Measurements from ENCODE around the gene IL1RN.
A peak's percentile ranks its signal among the peaks of the same experiment; 100 is the strongest.

The IL1RN gene

GRCh38 chr2:113175736-113176695 lies 48.6 kb downstream of the IL1RN start:
- DNase-seq, result peak; percentile 24

DNA sequence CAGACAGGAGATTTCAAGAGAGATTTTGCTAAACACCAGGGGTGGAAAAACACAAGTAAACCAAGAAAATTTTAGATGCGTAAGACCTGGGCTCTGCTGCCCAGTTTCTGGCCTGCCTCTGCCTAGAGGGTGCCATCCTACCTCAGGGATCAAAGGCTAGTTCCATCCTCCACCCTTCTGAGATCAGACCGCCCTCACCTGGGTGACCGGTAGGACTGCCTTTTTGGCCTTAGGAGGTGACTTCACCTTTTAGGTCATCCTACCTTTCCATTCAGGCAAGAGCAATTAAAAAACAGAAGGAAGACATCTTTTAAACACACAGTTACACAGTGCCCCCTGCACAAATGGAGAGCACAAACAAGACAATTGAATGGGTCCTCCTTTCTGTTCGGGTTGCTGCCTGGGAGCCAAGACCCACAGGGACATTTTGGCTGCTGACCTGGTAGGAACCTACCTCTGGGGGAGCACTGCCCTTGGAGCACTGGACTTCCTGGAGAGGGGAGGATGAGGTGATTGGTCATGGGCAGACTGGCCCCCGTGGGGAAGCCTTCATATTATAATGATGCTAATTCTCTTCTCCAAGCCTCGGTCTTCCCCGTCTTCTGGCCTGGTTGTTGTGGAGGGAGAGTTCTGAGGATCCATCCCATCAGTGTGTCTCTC lies 49.4 kb downstream of the IL1RN start:
- no peak for DNase-seq

DNA sequence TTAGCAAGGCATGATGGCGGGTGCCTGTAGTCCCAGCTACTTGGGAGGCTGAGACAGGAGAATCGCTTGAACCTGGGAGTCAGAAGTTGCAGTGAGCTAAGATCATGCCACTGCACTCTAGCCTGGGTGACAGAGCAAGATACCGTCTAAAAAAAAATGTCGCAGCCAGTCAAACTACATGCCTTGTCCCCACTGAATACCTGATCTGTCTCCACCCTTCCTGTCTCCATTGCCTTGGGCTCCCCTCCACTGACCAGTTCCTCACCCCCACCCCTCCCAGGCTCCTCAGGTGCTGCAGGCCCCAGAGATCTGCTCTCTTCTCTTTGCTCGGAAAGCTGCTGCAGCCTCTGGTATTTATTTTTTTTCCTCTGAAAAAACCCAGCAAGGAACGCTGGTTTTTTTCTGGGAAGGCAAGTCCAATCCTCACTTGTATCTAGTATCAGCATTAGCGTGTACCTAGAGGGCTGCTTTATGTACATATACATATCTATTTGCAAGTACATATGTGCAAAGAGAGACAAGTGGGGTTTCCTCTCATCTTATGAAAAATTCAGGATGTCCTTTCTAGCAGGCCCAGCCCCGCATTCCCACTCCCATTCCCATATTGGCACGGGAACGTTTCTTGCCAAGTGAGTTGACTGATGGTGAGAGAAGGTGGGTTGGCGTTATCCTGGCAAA lies 50.8 kb downstream of the IL1RN start:
- DNase-seq, result no peak

- DNase-seq, result peak; percentile 36
These were observed 51.5 kb downstream of the IL1RN start for GRCh38 chr2:113178891-113179290.

GRCh38 chr2:113179446-113180045 lies 52.1 kb downstream of the IL1RN start:
- DNase-seq, result no peak

GRCh38 chr2:113180131-113180946 lies 52.9 kb downstream of the IL1RN start:
- no peak for DNase-seq

GRCh38 chr2:113181258-113182051 lies 54.1 kb downstream of the IL1RN start:
- DNase-seq, result no peak

- DNase-seq, result no peak
These were observed 55.3 kb downstream of the IL1RN start for GRCh38 chr2:113182471-113183260.

DNA sequence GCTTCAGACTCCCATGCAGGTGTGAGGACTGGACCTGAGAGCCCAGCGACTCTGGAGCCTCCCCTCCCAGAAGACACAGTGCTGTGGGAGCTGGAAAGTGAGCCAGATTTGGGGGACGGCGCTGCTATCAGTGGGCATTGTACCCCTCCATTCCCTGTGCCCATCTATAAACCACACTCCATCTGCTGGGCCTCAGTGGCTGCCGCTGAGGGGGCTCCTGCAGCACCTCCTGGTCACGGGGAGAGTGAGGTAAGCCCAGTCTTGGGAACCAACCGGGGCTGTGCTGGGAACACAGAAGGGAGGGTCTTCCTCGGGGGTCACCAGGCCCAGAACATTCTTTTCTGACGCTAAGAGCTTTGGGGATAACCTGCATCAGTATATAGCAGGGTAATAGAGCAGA lies 55.9 kb downstream of the IL1RN start:
- no peak for DNase-seq
